Measurements from ENCODE around the gene AKAP13. TPM values are rescaled to one million over a fixed set of nuclear protein-coding genes. Genes with fewer than 3 reads are reported as not detected.

Gene AKAP13
- total RNA-seq, 4 donors from 2014 or later, result 105 to 167 (median 129) TPM

GRCh38 chr15:85704720-85705429, 324.5 kb downstream of the AKAP13 start:
- 58 to 65% methylated on average over 3 of the region's 3 CpGs for WGBS, 2 donors
- no peak overlapping the region for H3K4me3 ChIP-seq (ENCODE audit: low read depth, poor library complexity, severe bottlenecking)
- intact Hi-C loops (cut with DNase I; ENCODE audit: low total_unique reads), result no loop called here
- no peak for TF ChIP-seq POLR2A (IDR thresholded peaks at IDR 0.05)
- TF ChIP-seq CTCF (IDR thresholded peaks at IDR 0.05), result no peak
- no peak for DNase-seq (ENCODE audit: low spot score in 2 of 2)

GRCh38 chr15:85706779-85707518, 326.5 kb downstream of the AKAP13 start:
- no peak for TF ChIP-seq POLR2A (IDR thresholded peaks at IDR 0.05)
- TF ChIP-seq CTCF (IDR thresholded peaks at IDR 0.05), result no peak
- no peak overlapping the region for H3K4me3 ChIP-seq (ENCODE audit: low read depth, poor library complexity, severe bottlenecking)
- intact Hi-C loops (cut with DNase I; ENCODE audit: low total_unique reads), result no loop called here
- WGBS, 2 donors, result 57 to 64% methylated on average over 5 of the region's 5 CpGs
- no peak for DNase-seq (ENCODE audit: low spot score in 2 of 2)

GRCh38 chr15:85707519-85708338, 327.3 kb downstream of the AKAP13 start:
- WGBS, 2 donors, result 48 to 54% methylated on average over 8 of the region's 8 CpGs
- TF ChIP-seq POLR2A (IDR thresholded peaks at IDR 0.05) (no peak), CTCF (IDR thresholded peaks at IDR 0.05) (no peak)
- no peak for DNase-seq (ENCODE audit: low spot score in 2 of 2)
- intact Hi-C loops (cut with DNase I; ENCODE audit: low total_unique reads), result no loop called here
- no peak overlapping the region for H3K4me3 ChIP-seq (ENCODE audit: low read depth, poor library complexity, severe bottlenecking)

GRCh38 chr15:85708402-85708941, 328.1 kb downstream of the AKAP13 start:
- intact Hi-C loops (cut with DNase I; ENCODE audit: low total_unique reads), result no loop called here
- WGBS, 2 donors, result 61 to 76% methylated on average over 6 of the region's 6 CpGs
- DNase-seq (ENCODE audit: low spot score in 2 of 2), result no peak
- no peak overlapping the region for H3K4me3 ChIP-seq (ENCODE audit: low read depth, poor library complexity, severe bottlenecking)
- TF ChIP-seq POLR2A (IDR thresholded peaks at IDR 0.05), result no peak
- TF ChIP-seq CTCF (IDR thresholded peaks at IDR 0.05), result no peak

GRCh38 chr15:85709250-85709649, 328.8 kb downstream of the AKAP13 start:
- WGBS, 2 donors, result 73 to 92% methylated on average over 2 of the region's 2 CpGs
- intact Hi-C loops (cut with DNase I; ENCODE audit: low total_unique reads), result no loop called here
- no peak for DNase-seq (ENCODE audit: low spot score in 2 of 2)
- no peak for TF ChIP-seq POLR2A (IDR thresholded peaks at IDR 0.05)
- TF ChIP-seq CTCF (IDR thresholded peaks at IDR 0.05), result no peak
- H3K4me3 ChIP-seq (ENCODE audit: low read depth, poor library complexity, severe bottlenecking), result no peak overlapping the region
